PFSK-1 (cell line): Measurements from ENCODE around the gene ACOXL.
A peak's percentile ranks its signal among the peaks of the same experiment; 100 is the strongest.

Source experiments
- POLR2AphosphoS5 ChIP-seq: IDR thresholded peaks from 2 replicates; pipeline ENCODE4 v1.6.1; 2012; ENCODE audit warnings: low read depth, mild to moderate bottlenecking, control low read depth, low read length, moderate library complexity
- REST ChIP-seq, 2 experiments: IDR thresholded peaks; 2 replicates each; pipeline versions ENCODE4 v1.6.1 to v1.8.0; 2011 to 2012; ENCODE audit warnings: low read depth in 2 of 2, low read length in 2 of 2, control low read depth in 1 of 2, inconsistent platforms in 1 of 2, mild to moderate bottlenecking in 1 of 2, moderate library complexity in 1 of 2; ENCODE audit not compliant: insufficient read depth in 1 of 2
- SIN3A ChIP-seq: IDR thresholded peaks from 2 replicates; pipeline ENCODE4 v1.6.1; 2012; ENCODE audit warnings: mild to moderate bottlenecking, low read length, moderate library complexity, borderline replicate concordance; ENCODE audit not compliant: insufficient read depth
- TAF1 ChIP-seq: IDR thresholded peaks from 2 replicates; pipeline ENCODE4 v1.6.1; 2012; ENCODE audit warnings: low read length, control low read depth, borderline replicate concordance; ENCODE audit not compliant: insufficient read depth

GRCh38 chr2:110869472-110870446 is 137.4 kb downstream of the ACOXL start:
- no peak for TF ChIP-seq POLR2AphosphoS5
- no peak for TF ChIP-seq SIN3A
- TF ChIP-seq REST (IDR thresholded peaks at IDR 0.05; ENCODE audit: insufficient read depth in 1 of 2, low read depth in 2 of 2, low read length in 2 of 2), result peak in 1 of 2 experiments; percentile 73; a peak in 2 of 4 replicates
- TF ChIP-seq TAF1, result no peak
